Fibroblast of villous mesenchyme (primary cell): Measurements from ENCODE around the gene SNTB2. TPM values are rescaled to one million over a fixed set of nuclear protein-coding genes. Genes with fewer than 3 reads are reported as not detected.
A peak's percentile ranks its signal among the peaks of the same experiment; 100 is the strongest.

Experiments
- DNase-seq: peaks from one replicate; pipeline ENCODE4 v3.0.0-alpha.2; 2010; ENCODE audit warnings: low read depth
- H3K4me3 ChIP-seq: 2 replicates; pipeline ENCODE4 v1.5.1; 2011; ENCODE audit warnings: low read depth, mild to moderate bottlenecking, low read length
- CTCF ChIP-seq: IDR thresholded peaks from 2 replicates; pipeline ENCODE4 v1.5.1; 2012; ENCODE audit warnings: low read depth, mild to moderate bottlenecking, low read length; ENCODE audit not compliant: insufficient read depth
- total RNA-seq: library from RNA; depleted of rRNA; stranded (reverse); fragments of >200 nt; gene quantifications from 2 replicates; pipeline ENCODE4 v1.2.3, GENCODE V29; 2012

Gene SNTB2
- total RNA-seq, 1 donor, result 73.4 TPM

- no peak for TF ChIP-seq CTCF
- DNase-seq, result peak; percentile 92
- H3K4me3 ChIP-seq, result peak within 1 kb of the TSS; percentile 74
These were observed 143.5 kb downstream of the SNTB2 start, which contains the start of gene PDF for GRCh38 chr16:69330286-69331109. TSS of gene PDF (minus strand) at chr16:69330588. CDS start at chr16:69330570, 18 bp downstream.

- DNase-seq, result no peak
- no peak for TF ChIP-seq CTCF
- H3K4me3 ChIP-seq, result no peak overlapping the region
These were observed 147.7 kb downstream of the SNTB2 start for GRCh38 chr16:69334696-69335095.

DNA sequence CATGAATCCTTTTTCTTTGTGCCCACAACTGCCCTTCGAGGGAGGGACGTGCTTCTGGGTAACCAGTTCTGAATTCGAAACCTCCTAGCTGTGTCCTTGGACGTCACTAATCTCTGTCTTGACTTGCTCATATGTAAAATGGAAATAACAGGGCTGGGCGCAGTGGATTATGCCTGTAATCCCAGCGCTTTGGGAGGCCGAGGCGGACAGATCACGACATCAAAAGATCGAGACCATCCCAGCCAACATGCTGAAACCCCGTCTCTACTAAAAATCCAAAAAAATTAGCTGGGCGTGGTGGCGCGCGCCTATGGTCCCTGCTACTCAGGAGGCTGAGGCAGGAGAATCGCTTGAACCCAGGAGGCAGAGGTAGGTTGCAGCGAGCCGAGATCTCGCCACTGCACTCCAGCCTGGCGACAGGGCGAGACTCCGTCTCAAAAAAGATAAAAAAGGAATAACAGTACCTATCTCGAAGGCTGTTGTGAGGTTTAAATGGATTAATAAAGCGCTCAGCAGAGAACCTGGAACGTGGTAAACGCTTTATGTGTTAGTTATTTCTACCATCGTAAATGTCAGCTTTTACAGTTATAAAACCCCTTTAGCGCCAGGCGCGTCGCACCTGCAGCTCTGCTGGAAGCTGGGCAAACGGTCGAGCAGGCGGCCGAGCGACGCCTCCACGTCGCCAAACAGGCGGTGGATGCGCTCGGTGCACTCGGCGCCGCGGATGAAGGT is 151.8 kb downstream of the SNTB2 start:
- no peak for TF ChIP-seq CTCF
- H3K4me3 ChIP-seq, result peak overlapping the region; percentile 94
- DNase-seq, result no peak

DNA sequence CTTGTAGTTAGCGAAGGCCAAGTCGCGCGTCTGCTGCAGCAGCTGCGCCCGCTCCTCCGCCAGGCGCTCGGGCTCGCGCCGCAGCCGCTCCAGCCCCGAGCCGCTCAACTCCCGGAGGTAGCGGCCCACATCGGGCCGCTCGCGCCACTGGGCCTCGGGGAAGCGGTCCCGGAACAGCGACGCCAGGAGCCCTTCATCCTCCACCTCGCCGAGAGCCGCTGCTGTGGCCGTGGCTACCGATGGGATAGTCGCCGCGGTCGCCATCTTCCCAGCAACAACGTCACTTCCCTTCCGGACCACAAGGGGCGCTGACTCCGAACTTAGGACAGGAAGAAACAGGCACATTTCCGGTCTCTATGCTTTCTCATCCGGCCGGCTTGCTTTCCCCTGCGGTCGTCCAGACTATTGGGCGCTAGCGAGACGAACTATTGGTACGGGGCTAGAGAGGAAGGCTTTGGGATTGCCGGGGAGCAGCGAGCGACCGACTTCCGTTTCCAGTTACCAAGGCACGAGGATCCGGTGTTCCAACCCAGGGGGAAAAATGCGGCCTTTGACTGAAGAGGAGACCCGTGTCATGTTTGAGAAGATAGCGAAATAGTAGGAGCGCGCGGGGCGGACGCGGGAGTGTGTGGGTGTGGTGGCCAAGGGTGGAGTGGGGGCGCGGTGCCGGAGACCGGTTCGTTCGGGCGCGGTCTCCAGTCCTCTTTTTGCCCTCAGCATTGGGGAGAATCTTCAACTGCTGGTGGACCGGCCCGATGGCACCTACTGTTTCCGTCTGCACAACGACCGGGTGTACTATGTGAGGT is 152.5 kb downstream of the SNTB2 start, which contains the start of the genes COG8 and NIP7:
Gene COG8 (minus strand): TSS at position 276 of the 806 bp plus-strand sequence. CDS start 12 bp downstream, at position 264.
Gene NIP7 (plus strand): TSS at position 484 of the 806 bp plus-strand sequence. CDS start 58 bp downstream, at position 542.
- peak within 1 kb of the TSS; percentile 94 for H3K4me3 ChIP-seq
- DNase-seq, result peak; percentile 99
- TF ChIP-seq CTCF, result peak; percentile 84

DNA sequence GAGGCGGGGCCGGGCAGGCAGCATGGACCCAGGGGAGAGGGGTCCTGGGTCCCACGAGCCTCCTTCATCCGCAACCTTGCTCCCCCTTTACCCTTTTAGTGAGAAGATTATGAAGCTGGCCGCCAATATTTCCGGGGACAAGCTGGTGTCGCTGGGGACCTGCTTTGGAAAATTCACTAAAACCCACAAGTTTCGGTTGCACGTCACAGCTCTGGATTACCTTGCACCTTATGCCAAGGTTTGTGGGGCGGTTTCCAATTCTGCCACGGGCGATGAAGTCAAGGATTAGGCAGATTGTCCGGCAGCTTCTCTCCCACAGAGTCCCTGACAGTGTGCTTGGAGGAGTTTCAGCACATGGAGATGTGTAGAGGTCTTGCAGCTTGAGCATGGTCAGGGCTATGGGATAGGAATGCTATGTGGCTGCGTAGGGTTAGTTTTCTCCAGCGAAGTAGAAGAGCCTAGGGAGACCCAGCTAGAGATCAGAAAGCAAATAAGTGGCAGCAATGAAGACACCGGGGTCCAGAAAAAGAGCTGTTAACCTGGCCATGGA is 153.2 kb downstream of the SNTB2 start:
- DNase-seq, result no peak
- TF ChIP-seq CTCF, result no peak
- peak overlapping the region; percentile 94 for H3K4me3 ChIP-seq

- TF ChIP-seq CTCF, result no peak
- H3K4me3 ChIP-seq, result no peak overlapping the region
- no peak for DNase-seq
These were observed 157.2 kb downstream of the SNTB2 start for GRCh38 chr16:69344171-69344570.
